Coronary artery (tissue), 2 donors: ENCODE results near the gene CCDC150.
A peak's percentile ranks its signal among the peaks of the same experiment; 100 is the strongest.

ENCODE experiments used
- DNase-seq: peaks from one replicate; pipeline ENCODE4 v3.0.0-alpha.2; 2017; ENCODE audit warnings: low spot score
- H3K27ac ChIP-seq, 2 donors: fragments of 200-600 bp; sonication (generic); one replicate each; pipeline ENCODE4 v1.5.1; 2016 to 2019
- H3K4me3 ChIP-seq: fragments of 200-600 bp; sonication (generic); 2 replicates; pipeline ENCODE4 v1.5.1; 2016; ENCODE audit warnings: mild to moderate bottlenecking, moderate library complexity
- CTCF ChIP-seq: fragments of 200-600 bp; sonication (generic); IDR thresholded peaks from one replicate; pipeline ENCODE4 v1.5.1; 2019; ENCODE audit warnings: antibody characterized with exemption

The CCDC150 gene

DNA sequence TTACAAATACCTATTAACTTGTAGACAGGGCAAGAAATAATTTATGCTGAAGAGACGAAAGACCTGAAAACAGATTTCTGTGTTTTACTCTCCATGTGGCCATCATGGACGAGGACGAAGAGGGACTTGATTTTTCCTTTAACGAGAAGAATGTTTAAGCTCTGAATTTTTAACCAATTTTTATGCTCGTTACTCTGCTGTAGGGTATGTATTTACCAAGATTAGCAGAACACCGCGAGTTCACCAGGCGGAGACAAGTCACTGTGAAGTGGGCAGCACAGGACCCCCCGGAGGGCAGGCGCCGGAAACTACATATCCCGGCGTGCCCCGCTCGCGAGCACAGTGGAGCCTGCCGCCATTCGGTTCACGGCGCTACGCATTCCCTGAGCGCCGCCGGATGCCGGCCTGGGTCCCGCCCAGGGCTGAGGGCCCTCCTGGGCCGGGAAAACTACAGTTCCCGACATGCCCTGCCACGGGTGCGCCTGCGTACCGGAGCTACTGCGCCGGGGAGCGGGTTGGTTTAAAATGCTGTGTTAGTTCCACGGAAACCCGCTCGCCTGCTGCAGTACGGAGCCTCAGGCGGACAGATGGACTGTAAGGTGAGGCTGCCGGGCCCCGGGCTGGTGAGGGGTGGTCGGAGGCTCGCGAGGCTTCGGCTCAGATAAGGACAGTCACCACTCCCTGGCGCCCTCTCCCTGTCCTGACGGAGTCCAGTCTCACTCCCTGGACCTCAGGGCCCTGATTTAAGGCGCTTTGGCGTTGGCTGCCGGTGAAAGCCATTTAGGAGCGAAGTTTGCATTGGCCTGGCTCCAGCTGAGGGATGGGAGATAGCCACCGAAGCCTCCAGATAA, at the start of gene CCDC150:
Gene CCDC150, plus strand, starts transcription at position 536 of the 851 bp plus-strand sequence. Its CDS starts 52 bp downstream, at position 588.
- TF ChIP-seq CTCF = no peak
- peak; percentile 93 for DNase-seq
- Histone ChIP-seq H3K4me3 (peak within 1 kb of the TSS; percentile 90), H3K27ac (peak within 1 kb of the TSS in 1 of 2 donors; percentile 61)

GRCh38 chr2:196590286-196590685, 49.2 kb upstream of the CCDC150 start:
- no peak overlapping the region for H3K27ac ChIP-seq
- no peak for DNase-seq
- no peak overlapping the region for H3K4me3 ChIP-seq
- no peak for TF ChIP-seq CTCF

DNA sequence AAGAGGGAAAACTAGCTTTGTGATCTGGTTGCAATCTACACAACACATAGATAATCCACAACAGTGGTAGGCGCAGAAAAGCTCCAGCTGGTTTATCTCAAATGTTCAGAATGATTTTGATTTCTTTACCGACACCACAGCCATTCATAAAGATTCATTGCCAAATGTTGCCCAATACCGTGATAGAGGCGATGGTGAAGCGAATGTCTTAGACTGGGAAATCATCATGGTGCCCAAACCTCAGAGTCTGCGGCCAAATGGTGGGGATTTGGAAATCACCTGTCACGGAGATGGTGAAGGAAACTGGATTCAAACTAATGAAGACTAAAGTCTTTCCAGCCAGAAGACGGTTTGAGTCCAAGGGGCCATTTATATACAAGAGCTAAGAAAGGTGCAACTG, 48.5 kb upstream of the CCDC150 start:
- no peak overlapping the region for H3K4me3 ChIP-seq
- TF ChIP-seq CTCF = no peak
- H3K27ac ChIP-seq = no peak overlapping the region
- no peak for DNase-seq

GRCh38 chr2:196591621-196592022, 47.9 kb upstream of the CCDC150 start:
- DNase-seq = no peak
- no peak for TF ChIP-seq CTCF
- no peak overlapping the region for H3K4me3 ChIP-seq
- no peak overlapping the region for H3K27ac ChIP-seq

DNA sequence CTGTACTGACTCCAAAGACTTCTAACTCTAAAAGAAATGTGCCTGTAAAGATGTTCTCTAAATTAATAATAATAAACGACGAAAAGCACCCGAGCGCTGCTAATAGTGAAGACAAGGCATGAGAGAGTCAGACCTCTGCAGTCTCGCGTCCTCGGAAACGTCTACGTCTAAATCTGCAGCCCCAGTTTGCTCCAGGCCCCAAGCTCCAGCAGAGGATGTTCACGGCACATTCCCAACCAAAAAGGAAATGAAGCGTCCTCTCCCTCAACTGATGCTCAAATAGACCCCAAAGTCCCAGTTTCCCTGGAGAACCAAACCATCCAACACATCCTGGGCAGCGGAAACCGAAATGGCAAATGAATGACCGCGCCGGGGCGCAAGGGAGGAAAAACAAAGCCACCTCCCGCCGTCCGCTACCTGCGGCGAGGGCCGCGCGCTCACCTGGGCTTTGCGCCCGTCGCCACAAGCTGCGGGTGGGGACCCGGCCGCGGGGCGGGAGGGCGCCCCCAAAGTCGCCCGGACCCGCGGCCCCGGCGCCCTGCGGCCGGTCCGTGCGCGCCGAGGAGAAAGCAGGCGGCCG, 47.1 kb upstream of the CCDC150 start:
- TF ChIP-seq CTCF = no peak
- Histone ChIP-seq H3K27ac (peak overlapping the region; percentile 89), H3K4me3 (peak overlapping the region; percentile 80)
- no peak for DNase-seq

DNA sequence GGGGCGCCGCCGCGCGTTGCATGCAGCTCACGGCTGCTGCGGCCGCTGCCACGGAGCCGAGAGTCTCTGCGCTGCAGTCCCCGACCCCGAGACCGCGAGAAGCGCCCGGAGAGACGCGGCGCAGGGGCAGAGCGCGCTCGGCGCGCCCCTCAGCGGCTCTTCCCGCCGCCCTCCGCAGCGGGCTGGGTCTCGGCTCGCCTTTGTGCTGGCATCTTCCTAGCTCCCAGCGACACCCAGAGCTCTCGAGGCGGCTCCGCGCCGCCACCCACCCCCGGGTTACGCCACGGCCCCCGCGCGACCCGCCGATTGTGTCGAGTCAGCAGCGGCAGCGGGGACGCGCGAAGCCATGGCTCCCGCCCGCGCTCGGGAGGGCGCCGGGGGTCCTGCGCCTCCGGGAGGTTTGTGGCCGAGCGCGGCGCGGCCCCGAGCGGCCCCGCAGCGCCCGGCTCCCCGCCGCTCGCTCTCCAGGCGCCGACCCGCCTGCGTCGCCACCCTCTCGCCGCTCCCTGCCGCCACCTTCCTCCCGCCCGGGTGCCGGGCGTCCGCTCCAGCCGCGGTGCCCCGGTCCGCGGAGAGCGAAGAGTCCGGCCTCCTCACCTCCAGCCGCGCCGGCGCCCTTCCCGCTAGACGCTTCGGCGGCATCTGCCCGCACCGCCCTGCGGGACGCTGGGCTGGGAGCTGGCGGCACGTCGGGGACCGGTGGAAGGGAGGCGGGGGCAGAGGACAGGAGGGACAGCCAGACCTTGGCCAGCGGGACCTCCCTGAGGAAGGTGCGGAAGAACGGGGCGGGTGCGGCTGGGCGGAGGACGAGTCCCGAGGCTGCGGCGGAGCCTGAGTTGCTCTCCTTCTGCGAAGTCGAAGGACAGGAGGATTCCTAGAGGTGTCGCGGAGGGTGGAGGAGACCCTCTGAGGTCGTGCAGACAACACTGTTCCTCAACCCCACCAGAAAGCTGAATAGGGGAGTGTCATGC, 46.3 kb upstream of the CCDC150 start, which contains the start of gene HECW2:
Gene HECW2, minus strand, starts transcription at position 644 of the 971 bp plus-strand sequence.
- H3K27ac ChIP-seq = peak within 1 kb of the TSS; percentile 89
- no peak for TF ChIP-seq CTCF
- DNase-seq = peak; percentile 73
- peak within 1 kb of the TSS; percentile 80 for H3K4me3 ChIP-seq
